ENCODE data around the gene ZNF189. TPM values are rescaled to one million over a fixed set of nuclear protein-coding genes. Genes with fewer than 3 reads are reported as not detected.

ZNF189 gene
- total and polyA plus RNA-seq, 8 donors: 11.3 to 29.1 (median 19.3) TPM

DNA sequence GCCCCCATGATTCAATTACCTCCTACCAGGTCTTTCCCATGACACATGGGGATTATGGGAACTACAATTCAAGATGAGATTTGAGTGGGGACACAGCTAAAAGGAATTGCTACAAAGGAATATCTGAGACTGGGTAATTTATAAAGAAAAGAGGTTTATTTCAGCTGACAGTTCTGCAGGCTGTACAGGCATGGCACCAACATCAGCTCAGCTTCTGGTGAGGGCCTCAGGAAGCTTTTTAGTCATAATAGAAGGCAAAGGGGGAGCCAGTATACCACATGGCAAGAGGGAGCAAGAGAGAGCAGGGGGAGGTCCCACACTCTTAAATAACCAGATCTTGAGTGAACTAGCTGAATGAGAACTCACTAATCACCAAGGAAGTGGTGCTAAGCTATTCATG lies 48.1 kb downstream of the ZNF189 start:
- no peak overlapping the region for H3K27ac ChIP-seq
- H3K4me1 ChIP-seq: peaks cover 20 to 49% (median 48%) of the 10 kb centered on the region in 3 donors
- intact Hi-C loops (cut with DNase I): no loop called here
- H3K9me3 ChIP-seq: no peaks in the 10 kb centered on the region
- ATAC-seq (no peak), FAIRE-seq (no peak), DNase-seq (no peak)
- H3K27me3 ChIP-seq: no peaks in the 10 kb centered on the region
- TF ChIP-seq, protein P1, sequence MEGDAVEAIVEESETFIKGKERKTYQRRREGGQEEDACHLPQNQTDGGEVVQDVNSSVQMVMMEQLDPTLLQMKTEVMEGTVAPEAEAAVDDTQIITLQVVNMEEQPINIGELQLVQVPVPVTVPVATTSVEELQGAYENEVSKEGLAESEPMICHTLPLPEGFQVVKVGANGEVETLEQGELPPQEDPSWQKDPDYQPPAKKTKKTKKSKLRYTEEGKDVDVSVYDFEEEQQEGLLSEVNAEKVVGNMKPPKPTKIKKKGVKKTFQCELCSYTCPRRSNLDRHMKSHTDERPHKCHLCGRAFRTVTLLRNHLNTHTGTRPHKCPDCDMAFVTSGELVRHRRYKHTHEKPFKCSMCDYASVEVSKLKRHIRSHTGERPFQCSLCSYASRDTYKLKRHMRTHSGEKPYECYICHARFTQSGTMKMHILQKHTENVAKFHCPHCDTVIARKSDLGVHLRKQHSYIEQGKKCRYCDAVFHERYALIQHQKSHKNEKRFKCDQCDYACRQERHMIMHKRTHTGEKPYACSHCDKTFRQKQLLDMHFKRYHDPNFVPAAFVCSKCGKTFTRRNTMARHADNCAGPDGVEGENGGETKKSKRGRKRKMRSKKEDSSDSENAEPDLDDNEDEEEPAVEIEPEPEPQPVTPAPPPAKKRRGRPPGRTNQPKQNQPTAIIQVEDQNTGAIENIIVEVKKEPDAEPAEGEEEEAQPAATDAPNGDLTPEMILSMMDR (IDR thresholded peaks at IDR 0.05): no peak
- no peak overlapping the region for H3K4me3 ChIP-seq
- H3K36me3 ChIP-seq: no peaks in the 10 kb centered on the region

DNA sequence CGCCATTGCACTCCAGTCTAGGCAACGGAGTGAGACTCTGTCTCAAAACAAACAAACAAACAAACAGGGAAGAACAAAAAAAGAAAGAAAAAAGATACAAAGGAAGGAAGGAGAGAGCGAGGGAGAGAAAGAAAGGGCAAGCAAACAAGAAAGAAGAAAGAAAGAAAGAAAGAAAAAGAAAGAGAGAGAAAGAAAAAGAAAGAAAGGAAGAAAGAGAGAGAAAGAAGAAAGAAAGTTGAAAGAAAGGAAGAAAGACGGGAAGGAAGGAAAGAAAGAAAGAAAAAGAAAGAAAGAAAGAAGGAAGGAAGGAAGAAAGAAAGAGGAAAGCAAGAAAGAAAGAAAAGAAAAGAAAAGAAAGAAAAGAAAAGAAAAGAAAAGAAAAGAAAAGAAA lies 50.0 kb downstream of the ZNF189 start:
- peaks cover 14 to 33% (median 30%) of the 10 kb centered on the region in 3 donors for H3K4me1 ChIP-seq
- H3K36me3 ChIP-seq: no peaks in the 10 kb centered on the region
- 61 to 63% methylated on average over 4 of the region's 4 CpGs for WGBS, 2 donors
- no peaks in the 10 kb centered on the region for H3K27me3 ChIP-seq
- no peak for ATAC-seq
- H3K27ac ChIP-seq: peak overlapping the region in 1 of 4 donors; percentile 87
- DNase-seq: no peak
- no peak for FAIRE-seq
- TF ChIP-seq, protein P1 (IDR thresholded peaks at IDR 0.05): no peak
- intact Hi-C loops (cut with DNase I): no loop called here
- H3K9me3 ChIP-seq: no peaks in the 10 kb centered on the region
- H3K4me3 ChIP-seq: peak overlapping the region in 1 of 4 donors; percentile 60

GRCh38 chr9:101449071-101449721 lies 50.5 kb downstream of the ZNF189 start:
- no peak for FAIRE-seq

DNA sequence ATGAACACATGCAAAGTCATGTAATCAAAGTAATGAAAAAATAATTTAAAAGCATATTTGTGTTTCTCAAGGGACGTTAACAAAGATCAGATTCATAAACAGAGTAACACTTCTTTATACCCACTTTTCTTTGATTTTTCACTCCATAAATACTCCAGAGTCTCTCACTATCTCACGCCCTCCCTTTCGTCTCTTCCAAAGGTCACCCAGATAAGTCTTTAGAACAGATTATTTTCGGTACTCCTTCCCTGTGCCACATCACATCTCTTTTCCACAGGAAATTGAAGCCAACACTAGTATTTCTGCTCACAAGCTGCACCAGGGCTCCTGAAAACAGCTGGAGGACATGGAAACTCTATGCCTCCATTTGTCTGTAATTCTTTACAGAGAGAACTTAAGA lies 52.3 kb downstream of the ZNF189 start:
- 29 to 36% methylated on average over 4 of the region's 4 CpGs for WGBS, 2 donors
- ATAC-seq: no peak
- intact Hi-C loops (cut with DNase I): no loop called here
- FAIRE-seq: no peak
- Histone ChIP-seq H3K4me3 (no peak overlapping the region), H3K36me3 (no peaks in the 10 kb centered on the region), H3K9me3 (no peaks in the 10 kb centered on the region), H3K27ac (no peak overlapping the region), H3K27me3 (no peaks in the 10 kb centered on the region), H3K4me1 (peaks cover 4 to 12% (median 9%) of the 10 kb centered on the region in 3 donors)
- TF ChIP-seq, protein P1 (IDR thresholded peaks at IDR 0.05): no peak
- no peak for DNase-seq

More at GRCh38 chr9:101449071-101449721, 50.5 kb downstream of the ZNF189 start:
- H3K27ac ChIP-seq: peak overlapping the region; percentile 65 to 87 (median 80)
- no peaks in the 10 kb centered on the region for H3K27me3 ChIP-seq
- TF ChIP-seq, protein P1 (IDR thresholded peaks at IDR 0.05): peak; percentile 30 to 48 (median 38)
- H3K4me1 ChIP-seq: peaks cover 9 to 28% (median 25%) of the 10 kb centered on the region in 3 donors
- intact Hi-C loops (cut with DNase I): no loop called here
- DNase-seq (peak; percentile 83 to 91 (median 90)), ATAC-seq (peak; percentile 94 to 97 (median 96))
- H3K36me3 ChIP-seq: no peaks in the 10 kb centered on the region
- H3K4me3 ChIP-seq: peak overlapping the region; percentile 26 to 60 (median 47)
- WGBS, 2 donors: 0 to 1% methylated on average over 32 to 40 of the region's 40 CpGs
- H3K9me3 ChIP-seq: no peaks in the 10 kb centered on the region

- H3K27ac ChIP-seq: no peak overlapping the region
- peaks cover 0 to 12% (median 5%) of the 10 kb centered on the region in 3 donors for H3K4me1 ChIP-seq
- DNase-seq (no peak), ATAC-seq (no peak), FAIRE-seq (no peak)
- intact Hi-C loops (cut with DNase I): no loop called here
- no peaks in the 10 kb centered on the region for H3K36me3 ChIP-seq
- WGBS, 2 donors: 89 to 93% methylated on average over 4 of the region's 4 CpGs
- TF ChIP-seq, protein P1 (IDR thresholded peaks at IDR 0.05): no peak
- no peak overlapping the region for H3K4me3 ChIP-seq
- no peaks in the 10 kb centered on the region for H3K27me3 ChIP-seq
- no peaks in the 10 kb centered on the region for H3K9me3 ChIP-seq
Observed at GRCh38 chr9:101451498-101451897, 52.8 kb downstream of the ZNF189 start.
